HepG2 (cell line): ENCODE measurements around the gene DLAT. TPM values are rescaled to one million over a fixed set of nuclear protein-coding genes. Genes with fewer than 3 reads are reported as not detected.
A peak's percentile ranks its signal among the peaks of the same experiment; 100 is the strongest.

Source experiments
- ATF7 ChIP-seq, 2 experiments: fragments of 450-650 bp in 1 of 2; sonication (generic) in 1 of 2; formaldehyde crosslinking in 1 of 2; IDR thresholded peaks; 2 replicates each; pipeline versions ENCODE4 v1.4.0 to v1.6.1; 2016 to 2020; ENCODE audit warnings: antibody characterized with exemption in 1 of 2, mild to moderate bottlenecking in 1 of 2, missing genetic modification reagents in 1 of 2
- HOXA9 ChIP-seq: sonication (generic); formaldehyde crosslinking; IDR thresholded peaks from 2 replicates; pipeline ENCODE4 v1.8.1; 2022; ENCODE audit warnings: missing genetic modification reagents, mild to moderate bottlenecking, moderate library complexity, borderline replicate concordance
- KDM4B ChIP-seq: sonication (generic); formaldehyde crosslinking; IDR thresholded peaks from 2 replicates; pipeline ENCODE4 v1.4.0; 2020; ENCODE audit warnings: missing genetic modification reagents
- KDM6A ChIP-seq: IDR thresholded peaks from 2 replicates; pipeline ENCODE4 v1.6.1; 2016; ENCODE audit warnings: low read depth
- KMT2B ChIP-seq: IDR thresholded peaks from 2 replicates; pipeline ENCODE4 v1.6.1; 2016; ENCODE audit warnings: missing genetic modification reagents, missing compliant biosample characterization
- NFIB ChIP-seq: sonication (generic); formaldehyde crosslinking; IDR thresholded peaks from 2 replicates; pipeline ENCODE4 v1.9.0; 2021; ENCODE audit warnings: missing genetic modification reagents, mild to moderate bottlenecking, borderline replicate concordance
- NRL ChIP-seq: sonication (generic); formaldehyde crosslinking; IDR thresholded peaks from 2 replicates; pipeline ENCODE4 v1.5.0; 2020; ENCODE audit warnings: missing genetic modification reagents, mild to moderate bottlenecking, moderate library complexity, borderline replicate concordance
- RFX1 ChIP-seq: fragments of 450-650 bp; IDR thresholded peaks from 2 replicates; pipeline ENCODE4 v1.6.1; 2017
- RNF2 ChIP-seq: fragments of 450-650 bp; conservative IDR thresholded peaks from 2 replicates; pipeline ENCODE4 v1.6.1; 2016; ENCODE audit warnings: low read depth
- SETDB1 ChIP-seq: sonication (generic); formaldehyde crosslinking; IDR thresholded peaks from 2 replicates; pipeline ENCODE4 v1.5.1; 2020; ENCODE audit warnings: missing genetic modification reagents, mild to moderate bottlenecking, borderline replicate concordance
- SP140L ChIP-seq: sonication (generic); formaldehyde crosslinking; IDR thresholded peaks from 2 replicates; pipeline ENCODE4 v1.4.0; 2020; ENCODE audit warnings: missing genetic modification reagents, borderline replicate concordance
- SSRP1 ChIP-seq: IDR thresholded peaks from 2 replicates; pipeline ENCODE4 v1.6.1; 2016; ENCODE audit warnings: control low read depth
- TSC22D2 ChIP-seq: sonication (generic); formaldehyde crosslinking; IDR thresholded peaks from 2 replicates; pipeline ENCODE4 v1.5.1; 2020; ENCODE audit warnings: missing genetic modification reagents, mild to moderate bottlenecking, borderline replicate concordance
- ZKSCAN1 ChIP-seq: fragments of 150-350 bp; IDR thresholded peaks from 2 replicates; pipeline ENCODE4 v1.6.1; 2014; ENCODE audit warnings: low read length
- ZKSCAN8 ChIP-seq: IDR thresholded peaks from 2 replicates; pipeline ENCODE4 v1.6.1; 2016; ENCODE audit warnings: borderline replicate concordance, missing genetic modification reagents, missing compliant biosample characterization
- ZNF335 ChIP-seq: sonication (generic); formaldehyde crosslinking; IDR thresholded peaks from 2 replicates; pipeline ENCODE4 v1.4.0; 2020; ENCODE audit warnings: missing genetic modification reagents
- ZNF382 ChIP-seq: sonication (generic); formaldehyde crosslinking; IDR thresholded peaks from 2 replicates; pipeline ENCODE4 v1.5.0; 2020; ENCODE audit warnings: missing genetic modification reagents, mild to moderate bottlenecking, borderline replicate concordance
- ZNF598 ChIP-seq: sonication (generic); formaldehyde crosslinking; IDR thresholded peaks from 2 replicates; pipeline ENCODE4 v1.5.1; 2020; ENCODE audit warnings: mild to moderate bottlenecking, missing genetic modification reagents, borderline replicate concordance
- ZNF660 ChIP-seq: sonication (generic); formaldehyde crosslinking; IDR thresholded peaks from 2 replicates; pipeline ENCODE4 v1.5.1; 2020; ENCODE audit warnings: mild to moderate bottlenecking, low read depth, missing genetic modification reagents, borderline replicate concordance
- ZSCAN20 ChIP-seq: sonication (generic); formaldehyde crosslinking; IDR thresholded peaks from 2 replicates; pipeline ENCODE4 v1.4.0; 2020; ENCODE audit warnings: missing genetic modification reagents, mild to moderate bottlenecking, borderline replicate concordance
- polyA plus RNA-seq, 8 experiments: library from polyadenylated mRNA; depleted of rRNA in 3 of 8; stranded (reverse) in 7 of 8; unstranded in 1 of 8; fragments of >200 nt; fragmentation: Illumina TruSeq in 4 of 8; extraction: Trizol in 4 of 8; gene quantifications; 2 replicates each; pipeline versions ENCODE4 v1.2.1 to v1.2.3, GENCODE V29; 2011 to 2016; ENCODE audit warnings: low read depth in 4 of 8, missing spikeins in 1 of 8, mixed read lengths in 1 of 8; ENCODE audit not compliant: insufficient read depth in 1 of 8
- total RNA-seq, 5 experiments: library from RNA; depleted of rRNA; stranded (reverse); fragments of >200 nt; fragmentation: Illumina TruSeq; extraction: Trizol; gene quantifications; 2 replicates each; pipeline ENCODE4 v1.2.3, GENCODE V29; 2016; ENCODE audit warnings: low read depth in 1 of 5
- TF ChIP-seq, protein P1 (sequence below): IDR thresholded peaks from 2 replicates; pipeline ENCODE4 v1.6.1; 2018; ENCODE audit warnings: missing genetic modification reagents
- TF ChIP-seq, protein P2 (sequence below): sonication (generic); formaldehyde crosslinking; IDR thresholded peaks from 2 replicates; pipeline ENCODE4 v1.9.0; 2021; ENCODE audit warnings: missing genetic modification reagents, borderline replicate concordance
- TF ChIP-seq, protein P3 (sequence below): sonication (generic); formaldehyde crosslinking; IDR thresholded peaks from 2 replicates; pipeline ENCODE4 v1.5.0; 2020; ENCODE audit warnings: mild to moderate bottlenecking, missing genetic modification reagents, moderate library complexity

Gene DLAT
- total and polyA plus RNA-seq, 2 of the 13 experiments (the other 11 are each of a cell fraction or from before 2014, with no cell fraction given), result 26.4 to 62.2 TPM

DNA sequence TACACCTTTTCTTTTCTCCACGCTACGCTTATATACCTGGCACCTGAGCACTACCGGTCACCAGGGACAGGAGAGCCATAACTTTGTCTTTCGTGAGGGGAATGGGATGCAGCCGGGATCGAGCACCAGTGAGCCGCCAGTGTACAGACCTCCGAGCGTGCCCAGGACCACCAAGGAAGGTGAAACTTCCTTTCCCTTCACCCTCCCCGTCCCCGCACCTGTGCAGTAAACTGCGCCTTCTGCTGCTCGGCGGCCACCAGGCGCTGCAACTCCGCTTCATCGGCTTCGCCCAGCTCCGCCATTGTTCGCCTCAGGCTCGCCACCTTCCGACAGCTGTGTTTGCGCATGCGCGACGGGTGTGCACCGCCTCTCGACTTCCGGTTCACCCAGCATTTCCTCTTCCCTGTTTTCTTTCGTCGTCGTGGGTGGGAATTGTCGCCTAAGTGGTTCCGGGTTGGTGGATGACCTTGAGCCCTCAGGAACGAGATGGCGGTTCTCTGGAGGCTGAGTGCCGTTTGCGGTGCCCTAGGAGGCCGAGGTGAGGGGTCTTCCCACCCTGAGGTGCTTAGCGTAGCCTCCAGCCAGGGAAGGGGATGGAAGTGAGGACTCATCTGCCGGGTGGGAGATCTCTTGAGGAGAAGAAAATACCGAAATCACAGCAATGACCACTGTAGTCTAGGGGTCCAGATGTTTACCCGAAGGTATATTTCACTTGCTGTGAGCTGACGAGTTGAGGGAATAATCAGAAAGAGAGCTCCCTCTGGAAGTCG lies 61.4 kb downstream of the DLAT start, which contains the start of the genes SDHD and TIMM8B (continued):
- TF ChIP-seq KMT2B (CRISPR knock-in tag) (peak; percentile 92), NRL (0 out of 2 replicates have a peak, but pooled peaks have one; percentile 15), ZNF335 (peak; percentile 66; the same call in 1 of the 2 replicates), SSRP1 (CRISPR knock-in tag) (peak; percentile 36; the same call in 1 of the 2 replicates), ZNF598 (no peak; the same call in 1 of the 2 replicates), ZNF382 (CRISPR knock-in tag) (no peak), ZKSCAN8 (no peak), KDM6A (CRISPR knock-in tag) (no peak), ZNF660 (CRISPR knock-in tag) (no peak), HOXA9 (CRISPR knock-in tag) (peak; percentile 83), SETDB1 (CRISPR knock-in tag) (no peak), KDM4B (CRISPR knock-in tag) (peak; percentile 93), SP140L (CRISPR knock-in tag) (0 out of 2 replicates have a peak, but pooled peaks have one; percentile 22), ATF7 (IDR thresholded peaks at IDR 0.05) (no peak), ATF7 (CRISPR knock-in tag; IDR thresholded peaks at IDR 0.05) (peak; percentile 20; the same call in 1 of the 2 replicates), ZKSCAN1 (no peak), RNF2 (peak; percentile 98), ZSCAN20 (CRISPR knock-in tag) (no peak), NFIB (CRISPR knock-in tag) (no peak), TSC22D2 (CRISPR knock-in tag) (no peak; the same call in 1 of the 2 replicates), RFX1 (no peak)
- TF ChIP-seq, protein P1, sequence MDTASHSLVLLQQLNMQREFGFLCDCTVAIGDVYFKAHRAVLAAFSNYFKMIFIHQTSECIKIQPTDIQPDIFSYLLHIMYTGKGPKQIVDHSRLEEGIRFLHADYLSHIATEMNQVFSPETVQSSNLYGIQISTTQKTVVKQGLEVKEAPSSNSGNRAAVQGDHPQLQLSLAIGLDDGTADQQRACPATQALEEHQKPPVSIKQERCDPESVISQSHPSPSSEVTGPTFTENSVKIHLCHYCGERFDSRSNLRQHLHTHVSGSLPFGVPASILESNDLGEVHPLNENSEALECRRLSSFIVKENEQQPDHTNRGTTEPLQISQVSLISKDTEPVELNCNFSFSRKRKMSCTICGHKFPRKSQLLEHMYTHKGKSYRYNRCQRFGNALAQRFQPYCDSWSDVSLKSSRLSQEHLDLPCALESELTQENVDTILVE (CRISPR knock-in tag), result peak; percentile 84
- TF ChIP-seq, protein P2, sequence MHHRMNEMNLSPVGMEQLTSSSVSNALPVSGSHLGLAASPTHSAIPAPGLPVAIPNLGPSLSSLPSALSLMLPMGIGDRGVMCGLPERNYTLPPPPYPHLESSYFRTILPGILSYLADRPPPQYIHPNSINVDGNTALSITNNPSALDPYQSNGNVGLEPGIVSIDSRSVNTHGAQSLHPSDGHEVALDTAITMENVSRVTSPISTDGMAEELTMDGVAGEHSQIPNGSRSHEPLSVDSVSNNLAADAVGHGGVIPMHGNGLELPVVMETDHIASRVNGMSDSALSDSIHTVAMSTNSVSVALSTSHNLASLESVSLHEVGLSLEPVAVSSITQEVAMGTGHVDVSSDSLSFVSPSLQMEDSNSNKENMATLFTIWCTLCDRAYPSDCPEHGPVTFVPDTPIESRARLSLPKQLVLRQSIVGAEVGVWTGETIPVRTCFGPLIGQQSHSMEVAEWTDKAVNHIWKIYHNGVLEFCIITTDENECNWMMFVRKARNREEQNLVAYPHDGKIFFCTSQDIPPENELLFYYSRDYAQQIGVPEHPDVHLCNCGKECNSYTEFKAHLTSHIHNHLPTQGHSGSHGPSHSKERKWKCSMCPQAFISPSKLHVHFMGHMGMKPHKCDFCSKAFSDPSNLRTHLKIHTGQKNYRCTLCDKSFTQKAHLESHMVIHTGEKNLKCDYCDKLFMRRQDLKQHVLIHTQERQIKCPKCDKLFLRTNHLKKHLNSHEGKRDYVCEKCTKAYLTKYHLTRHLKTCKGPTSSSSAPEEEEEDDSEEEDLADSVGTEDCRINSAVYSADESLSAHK (CRISPR knock-in tag), result no peak
- TF ChIP-seq, protein P3, sequence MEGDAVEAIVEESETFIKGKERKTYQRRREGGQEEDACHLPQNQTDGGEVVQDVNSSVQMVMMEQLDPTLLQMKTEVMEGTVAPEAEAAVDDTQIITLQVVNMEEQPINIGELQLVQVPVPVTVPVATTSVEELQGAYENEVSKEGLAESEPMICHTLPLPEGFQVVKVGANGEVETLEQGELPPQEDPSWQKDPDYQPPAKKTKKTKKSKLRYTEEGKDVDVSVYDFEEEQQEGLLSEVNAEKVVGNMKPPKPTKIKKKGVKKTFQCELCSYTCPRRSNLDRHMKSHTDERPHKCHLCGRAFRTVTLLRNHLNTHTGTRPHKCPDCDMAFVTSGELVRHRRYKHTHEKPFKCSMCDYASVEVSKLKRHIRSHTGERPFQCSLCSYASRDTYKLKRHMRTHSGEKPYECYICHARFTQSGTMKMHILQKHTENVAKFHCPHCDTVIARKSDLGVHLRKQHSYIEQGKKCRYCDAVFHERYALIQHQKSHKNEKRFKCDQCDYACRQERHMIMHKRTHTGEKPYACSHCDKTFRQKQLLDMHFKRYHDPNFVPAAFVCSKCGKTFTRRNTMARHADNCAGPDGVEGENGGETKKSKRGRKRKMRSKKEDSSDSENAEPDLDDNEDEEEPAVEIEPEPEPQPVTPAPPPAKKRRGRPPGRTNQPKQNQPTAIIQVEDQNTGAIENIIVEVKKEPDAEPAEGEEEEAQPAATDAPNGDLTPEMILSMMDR (CRISPR knock-in tag), result peak; percentile 52
